ENCODE data around the gene PNP. TPM values are rescaled to one million over a fixed set of nuclear protein-coding genes. Genes with fewer than 3 reads are reported as not detected.

PNP gene
- total and polyA plus RNA-seq, 2 experiments from 2014 or later: 60.4 to 69.2 TPM

GRCh38 chr14:20493634-20494033 is 24.4 kb downstream of the PNP start:
- no peak for DNase-seq (ENCODE audit: low spot score)
- H2AFZ ChIP-seq: no peak overlapping the region
- no peaks in the 10 kb centered on the region for H3K9me3 ChIP-seq (ENCODE audit: low read depth)
- H3K9me2 ChIP-seq (replicated peaks; ENCODE audit: insufficient read depth): no peaks in the 10 kb centered on the region
- no peak overlapping the region for H3K4me2 ChIP-seq
- H4K20me1 ChIP-seq (ENCODE audit: insufficient read depth, poor library complexity, severe bottlenecking): no peaks in the 10 kb centered on the region
- H3K79me2 ChIP-seq: no peaks in the 10 kb centered on the region
- H3K4me3 ChIP-seq: no peak overlapping the region
- no peak overlapping the region for H3K27ac ChIP-seq
- TF ChIP-seq, protein P1, sequence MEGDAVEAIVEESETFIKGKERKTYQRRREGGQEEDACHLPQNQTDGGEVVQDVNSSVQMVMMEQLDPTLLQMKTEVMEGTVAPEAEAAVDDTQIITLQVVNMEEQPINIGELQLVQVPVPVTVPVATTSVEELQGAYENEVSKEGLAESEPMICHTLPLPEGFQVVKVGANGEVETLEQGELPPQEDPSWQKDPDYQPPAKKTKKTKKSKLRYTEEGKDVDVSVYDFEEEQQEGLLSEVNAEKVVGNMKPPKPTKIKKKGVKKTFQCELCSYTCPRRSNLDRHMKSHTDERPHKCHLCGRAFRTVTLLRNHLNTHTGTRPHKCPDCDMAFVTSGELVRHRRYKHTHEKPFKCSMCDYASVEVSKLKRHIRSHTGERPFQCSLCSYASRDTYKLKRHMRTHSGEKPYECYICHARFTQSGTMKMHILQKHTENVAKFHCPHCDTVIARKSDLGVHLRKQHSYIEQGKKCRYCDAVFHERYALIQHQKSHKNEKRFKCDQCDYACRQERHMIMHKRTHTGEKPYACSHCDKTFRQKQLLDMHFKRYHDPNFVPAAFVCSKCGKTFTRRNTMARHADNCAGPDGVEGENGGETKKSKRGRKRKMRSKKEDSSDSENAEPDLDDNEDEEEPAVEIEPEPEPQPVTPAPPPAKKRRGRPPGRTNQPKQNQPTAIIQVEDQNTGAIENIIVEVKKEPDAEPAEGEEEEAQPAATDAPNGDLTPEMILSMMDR (IDR thresholded peaks at IDR 0.05; ENCODE audit: poor library complexity): no peak
- no peak for TF ChIP-seq EZH2 (IDR thresholded peaks at IDR 0.05; ENCODE audit: borderline replicate concordance)
- TF ChIP-seq EZH2phosphoT487 (IDR thresholded peaks at IDR 0.05; ENCODE audit: low read depth, severe bottlenecking, unreplicated experiment): no peak
- 86% methylated on average over 2 of the region's 2 CpGs for WGBS (ENCODE audit: low lambda C conversion rate, missing lambda C conversion rate)
- H3K4me1 ChIP-seq (ENCODE audit: insufficient read depth): no peaks in the 10 kb centered on the region
- no peaks in the 10 kb centered on the region for H3K36me3 ChIP-seq (replicated peaks; ENCODE audit: insufficient read depth, low read depth)
- no peaks in the 10 kb centered on the region for H3K27me3 ChIP-seq

DNA sequence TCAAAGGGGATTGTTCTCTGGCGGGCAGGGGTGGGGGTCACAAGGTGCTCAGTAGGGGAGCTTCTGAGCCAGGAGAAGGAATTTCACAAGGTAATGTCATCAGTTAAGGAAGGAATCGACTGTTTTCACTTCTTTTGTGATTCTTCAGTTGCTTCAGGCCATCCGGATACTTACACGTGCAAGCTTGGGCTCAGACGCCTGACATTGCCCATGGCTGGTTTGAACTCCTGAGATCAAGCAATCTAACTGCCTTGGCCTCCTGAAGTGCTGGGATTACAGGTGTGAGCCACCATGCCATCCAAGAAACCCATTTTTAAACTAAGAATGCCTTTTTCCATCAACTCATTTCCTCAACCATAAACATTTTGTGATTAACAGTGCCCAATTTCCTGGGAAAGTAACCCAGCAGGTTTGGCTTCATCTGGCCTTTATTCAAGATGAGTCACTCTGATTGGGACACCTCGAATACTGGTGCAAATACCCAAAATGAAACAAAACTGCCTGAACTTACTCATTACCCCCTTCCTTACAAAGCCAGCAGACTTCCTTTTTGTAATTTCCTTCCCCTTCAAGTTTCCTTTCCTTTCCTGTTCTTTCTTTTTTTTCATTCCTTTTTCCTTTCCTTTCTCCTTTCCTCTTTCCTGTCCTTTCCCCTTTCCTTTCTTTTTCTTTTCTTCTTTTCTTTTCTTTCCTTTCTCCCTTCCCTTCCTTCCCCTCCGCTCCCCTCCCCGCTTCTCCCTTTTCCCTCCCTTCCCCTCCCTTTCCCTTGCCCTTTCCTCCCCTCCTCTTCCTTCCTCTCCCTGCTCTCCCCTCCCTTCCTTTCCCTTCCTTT is 25.9 kb downstream of the PNP start:
- TF ChIP-seq, protein P1 (IDR thresholded peaks at IDR 0.05; ENCODE audit: poor library complexity): no peak
- no peak for TF ChIP-seq EZH2phosphoT487 (IDR thresholded peaks at IDR 0.05; ENCODE audit: low read depth, severe bottlenecking, unreplicated experiment)
- TF ChIP-seq EZH2 (IDR thresholded peaks at IDR 0.05; ENCODE audit: borderline replicate concordance): no peak
- Histone ChIP-seq H2AFZ (no peak overlapping the region), H3K79me2 (no peaks in the 10 kb centered on the region), H3K36me3 (replicated peaks; ENCODE audit: insufficient read depth, low read depth) (no peaks in the 10 kb centered on the region), H4K20me1 (ENCODE audit: insufficient read depth, poor library complexity, severe bottlenecking) (no peaks in the 10 kb centered on the region), H3K27ac (no peak overlapping the region), H3K4me1 (ENCODE audit: insufficient read depth) (no peaks in the 10 kb centered on the region), H3K9me2 (replicated peaks; ENCODE audit: insufficient read depth) (no peaks in the 10 kb centered on the region), H3K4me2 (no peak overlapping the region), H3K27me3 (no peaks in the 10 kb centered on the region), H3K9me3 (ENCODE audit: low read depth) (no peaks in the 10 kb centered on the region), H3K4me3 (no peak overlapping the region)
- 70% methylated on average over 6 of the region's 8 CpGs for WGBS (ENCODE audit: low lambda C conversion rate, missing lambda C conversion rate)
- DNase-seq (ENCODE audit: low spot score): no peak

- Histone ChIP-seq H3K4me2 (no peak overlapping the region), H3K27me3 (no peaks in the 10 kb centered on the region), H3K27ac (no peak overlapping the region), H3K36me3 (replicated peaks; ENCODE audit: insufficient read depth, low read depth) (no peaks in the 10 kb centered on the region), H4K20me1 (ENCODE audit: insufficient read depth, poor library complexity, severe bottlenecking) (no peaks in the 10 kb centered on the region), H3K4me3 (no peak overlapping the region), H3K9me2 (replicated peaks; ENCODE audit: insufficient read depth) (no peaks in the 10 kb centered on the region), H2AFZ (no peak overlapping the region), H3K79me2 (no peaks in the 10 kb centered on the region), H3K4me1 (ENCODE audit: insufficient read depth) (no peaks in the 10 kb centered on the region), H3K9me3 (ENCODE audit: low read depth) (no peaks in the 10 kb centered on the region)
- DNase-seq (ENCODE audit: low spot score): no peak
- no peak for TF ChIP-seq EZH2 (IDR thresholded peaks at IDR 0.05; ENCODE audit: borderline replicate concordance)
- TF ChIP-seq EZH2phosphoT487 (IDR thresholded peaks at IDR 0.05; ENCODE audit: low read depth, severe bottlenecking, unreplicated experiment): no peak
- TF ChIP-seq, protein P1 (IDR thresholded peaks at IDR 0.05; ENCODE audit: poor library complexity): no peak
- 93% methylated on average over 2 of the region's 2 CpGs for WGBS (ENCODE audit: low lambda C conversion rate, missing lambda C conversion rate)
These were observed 29.4 kb downstream of the PNP start for GRCh38 chr14:20498622-20499021.
